GM12878 (cell line): ENCODE data around the gene LEP. TPM values are rescaled to one million over a fixed set of nuclear protein-coding genes. Genes with fewer than 3 reads are reported as not detected.

Source experiments
- ATAC-seq: fragments of 200-7000 bp; cut with Tn5 transposase; 3 replicates; pipeline ENCODE4 v1.9.1; 2020; ENCODE audit warnings: mild to moderate bottlenecking, moderate library complexity
- BruUV-seq: library from RNA; stranded (reverse); fragments of 400-500 nt; replicated peaks from 2 replicates; lab custom pipeline; 2021; lab: Mats Ljungman, UMichigan
- CTCF ChIA-PET: fragments of 300-600 bp; sonication (Branson Sonifier 250); formaldehyde crosslinking; extraction: SDS; loops from one replicate; lab custom pipeline; 2021; ENCODE audit warnings: inconsistent platforms; lab: Yijun Ruan, JAX
- POLR2A ChIA-PET: fragments of 350-600 bp; formaldehyde crosslinking; extraction: SDS; loops from one replicate; lab custom pipeline; 2021; ENCODE audit warnings: inconsistent platforms; lab: Charles Lee
- RAD21 ChIA-PET: fragments of 300-600 bp; sonication (Branson Sonifier 250); formaldehyde crosslinking; loops from one replicate; lab custom pipeline; 2023; ENCODE audit warnings: antibody characterized with exemption; ENCODE audit not compliant: unreplicated experiment; lab: Charles Lee
- SMC1A ChIA-PET: fragments of 300-600 bp; sonication (Branson Sonifier 250); formaldehyde crosslinking; loops from one replicate; lab custom pipeline; 2023; ENCODE audit not compliant: unreplicated experiment, uncharacterized antibody; lab: Charles Lee
- DNase-seq: peaks from one replicate; pipeline ENCODE4 v3.0.0-alpha.2; 2011; ENCODE audit warnings: low read depth, low spot score
- FAIRE-seq: peaks from 3 replicates; lab custom pipeline; 2011; peaks lifted over from hg19 to GRCh38; lab: Jason Lieb, UNC
- H2AFZ ChIP-seq: 2 replicates; pipeline ENCODE4 v1.6.0; 2011; ENCODE audit warnings: low read depth, low read length, control low read depth; ENCODE audit not compliant: control insufficient read depth
- H3K27ac ChIP-seq: 2 replicates; pipeline ENCODE4 v1.5.1; 2011; ENCODE audit warnings: control low read depth; ENCODE audit not compliant: control insufficient read depth, insufficient read depth
- H3K27me3 ChIP-seq, 2 experiments: replicated peaks in 1 of 2; 2 replicates each; pipeline versions ENCODE4 v1.6.0 to v1.6.1; 2011; ENCODE audit warnings: low read length in 1 of 2; ENCODE audit not compliant: control insufficient read depth in 2 of 2, insufficient read depth in 2 of 2
- H3K36me3 ChIP-seq, 2 experiments: 2 replicates each; pipeline ENCODE4 v1.5.1; 2011; ENCODE audit warnings: low read length in 1 of 2; ENCODE audit not compliant: control insufficient read depth in 2 of 2, insufficient read depth in 2 of 2
- H3K4me1 ChIP-seq: 2 replicates; pipeline ENCODE4 v1.6.1; 2011; ENCODE audit warnings: mild to moderate bottlenecking, low read length, moderate library complexity, mixed read lengths; ENCODE audit not compliant: control insufficient read depth, insufficient read depth
- H3K4me2 ChIP-seq: 2 replicates; pipeline ENCODE4 v1.6.0; 2011; ENCODE audit warnings: control low read depth; ENCODE audit not compliant: control insufficient read depth, insufficient read depth
- H3K4me3 ChIP-seq: fragments of 200-600 bp; sonication (generic); 2 replicates; pipeline ENCODE4 v1.5.1; 2016
- H3K79me2 ChIP-seq: 2 replicates; pipeline ENCODE4 v1.6.0; 2011; ENCODE audit warnings: low read length; ENCODE audit not compliant: control insufficient read depth, insufficient read depth
- H3K9ac ChIP-seq: 2 replicates; pipeline ENCODE4 v1.8.0; 2011; ENCODE audit warnings: low read length, control low read depth, mixed read lengths; ENCODE audit not compliant: control insufficient read depth, insufficient read depth
- H3K9me3 ChIP-seq: replicated peaks from 3 replicates; pipeline ENCODE4 v1.5.1; 2011; ENCODE audit warnings: mild to moderate bottlenecking, low read length; ENCODE audit not compliant: control insufficient read depth, insufficient read depth
- H4K20me1 ChIP-seq: 2 replicates; pipeline ENCODE4 v1.6.0; 2011; ENCODE audit not compliant: control insufficient read depth, insufficient read depth
- BMI1 ChIP-seq: fragments of 450-650 bp; IDR thresholded peaks from 2 replicates; pipeline ENCODE4 v1.6.1; 2016; ENCODE audit warnings: mild to moderate bottlenecking, moderate library complexity, borderline replicate concordance
- HDAC2 ChIP-seq: fragments of 200-600 bp; sonication (generic); IDR thresholded peaks from 2 replicates; pipeline ENCODE4 v1.6.1; 2017
- HDAC6 ChIP-seq: fragments of 200-600 bp; sonication (generic); IDR thresholded peaks from one replicate; pipeline ENCODE4 v1.8.0; 2017; ENCODE audit warnings: antibody characterized with exemption; ENCODE audit not compliant: unreplicated experiment
- IKZF2 ChIP-seq, 2 experiments: fragments of 450-650 bp; IDR thresholded peaks; 2 replicates each; pipeline ENCODE4 v1.6.1; 2017; ENCODE audit warnings: mild to moderate bottlenecking in 2 of 2, moderate library complexity in 2 of 2
- MYC ChIP-seq: IDR thresholded peaks from 2 replicates; pipeline ENCODE4 v1.6.1; 2011; ENCODE audit warnings: mild to moderate bottlenecking, low read length, moderate library complexity, inconsistent platforms; ENCODE audit not compliant: insufficient read depth, insufficient replicate concordance, insufficient read length, severe bottlenecking
- PAX5 ChIP-seq: IDR thresholded peaks from 2 replicates; pipeline ENCODE4 v1.6.1; 2011; ENCODE audit warnings: low read depth, low read length, borderline replicate concordance
- POLR2AphosphoS2 ChIP-seq: IDR thresholded peaks from 2 replicates; pipeline ENCODE4 v1.6.1; 2011; ENCODE audit warnings: low read depth, mild to moderate bottlenecking, low read length, improper control_type of control experiment, moderate library complexity
- RAD21 ChIP-seq: IDR thresholded peaks from 2 replicates; pipeline ENCODE4 v1.6.1; 2011; ENCODE audit warnings: mild to moderate bottlenecking, low read depth, low read length, moderate library complexity; ENCODE audit not compliant: insufficient read depth
- SMARCA5 ChIP-seq: fragments of 450-650 bp; IDR thresholded peaks from 2 replicates; pipeline ENCODE4 v1.6.1; 2017; ENCODE audit warnings: mild to moderate bottlenecking
- TARDBP ChIP-seq: IDR thresholded peaks from 2 replicates; pipeline ENCODE4 v1.6.1; 2016; ENCODE audit warnings: borderline replicate concordance
- WRNIP1 ChIP-seq: IDR thresholded peaks from 2 replicates; pipeline ENCODE4 v1.6.1; 2011; ENCODE audit warnings: low read depth, low read length, improper control_type of control experiment, borderline replicate concordance
- ZNF384 ChIP-seq: IDR thresholded peaks from 2 replicates; pipeline ENCODE4 v1.6.1; 2012; ENCODE audit warnings: low read depth, mild to moderate bottlenecking, low read length, improper control_type of control experiment, borderline replicate concordance
- ZZZ3 ChIP-seq: IDR thresholded peaks from 2 replicates; pipeline ENCODE4 v1.6.1; 2011; ENCODE audit warnings: low read depth; ENCODE audit not compliant: control insufficient read depth, insufficient read length
- WGBS: methylation state at CpG from one replicate; pipeline ENCODE4 v1.1.6; 2016; ENCODE audit warnings: low lambda C conversion rate; ENCODE audit not compliant: insufficient replicate concordance, insufficient coverage; ENCODE audit errors: missing lambda C conversion rate; 5-methylcytosine and 5-hydroxymethylcytosine counted together
- in situ Hi-C: fragments of 300-500 bp; cut with MboI; formaldehyde crosslinking; loops from 9 replicates; pipeline ENCODE4 v1.14.3; 2018; ENCODE audit warnings: mixed read lengths
- intact Hi-C: fragments of 100-400 bp; cut with micrococcal nuclease; formaldehyde crosslinking; loops from one replicate; pipeline ENCODE4 v1.14.2; 2022; ENCODE audit not compliant: unreplicated experiment
- polyA plus RNA-seq, 11 experiments: library from polyadenylated mRNA; depleted of rRNA in 4 of 11; unstranded in 6 of 11; stranded (reverse) in 5 of 11; fragments of >200 nt; fragmentation: Nextera tagmentation in 4 of 11; fragmentation: Illumina TruSeq in 1 of 11; extraction: Ambion mirVana in 4 of 11; extraction: Trizol in 1 of 11; gene quantifications; 1 replicate in 1 of 11; 2 replicates in 10 of 11; pipeline versions ENCODE4 v1.2.1 to v1.2.3, GENCODE V29; 2011 to 2016; ENCODE audit warnings: inconsistent platforms in 2 of 11, missing spikeins in 2 of 11, low read depth in 1 of 11
- total RNA-seq, 4 experiments: library from RNA; depleted of rRNA in 3 of 4; stranded (reverse); fragments of >200 nt in 3 of 4; fragmentation: Illumina TruSeq in 1 of 4; extraction: Trizol in 1 of 4; gene quantifications; 2 replicates each; pipeline versions ENCODE4 v1.2.1 to v1.2.3, GENCODE V29; 2013 to 2021
- TF ChIP-seq, protein P1 (sequence below): IDR thresholded peaks from 2 replicates; pipeline ENCODE4 v1.6.1; 2011; ENCODE audit warnings: borderline replicate concordance, low read depth, mild to moderate bottlenecking, moderate library complexity, mixed read lengths, low read length; ENCODE audit not compliant: insufficient read depth; ENCODE audit errors: extremely low read length
- TF ChIP-seq, protein P2 (sequence below): fragments of 450-650 bp; IDR thresholded peaks from 2 replicates; pipeline ENCODE4 v1.6.1; 2017; ENCODE audit warnings: mild to moderate bottlenecking, moderate library complexity
- TF ChIP-seq, protein P3 (sequence below): IDR thresholded peaks from 2 replicates; pipeline ENCODE4 v1.6.1; 2011; ENCODE audit warnings: low read depth, low read length, improper control_type of control experiment, borderline replicate concordance
- TF ChIP-seq, protein P4 (sequence below), 3 experiments: IDR thresholded peaks in 2 of 3; conservative IDR thresholded peaks in 1 of 3; 2 replicates each; pipeline ENCODE4 v1.5.1; 2011; ENCODE audit warnings: low read depth in 3 of 3, low read length in 3 of 3, mild to moderate bottlenecking in 3 of 3, control low read depth in 2 of 3, moderate library complexity in 2 of 3, inconsistent platforms in 1 of 3, mixed read lengths in 1 of 3; ENCODE audit not compliant: control insufficient read depth in 2 of 3, insufficient read depth in 1 of 3; ENCODE audit errors: extremely low read depth in 1 of 3

LEP gene
- total and polyA plus RNA-seq, 10 of the 15 experiments (the other 5 are each of a cell fraction or from before 2014, with no cell fraction given): not detected

DNA sequence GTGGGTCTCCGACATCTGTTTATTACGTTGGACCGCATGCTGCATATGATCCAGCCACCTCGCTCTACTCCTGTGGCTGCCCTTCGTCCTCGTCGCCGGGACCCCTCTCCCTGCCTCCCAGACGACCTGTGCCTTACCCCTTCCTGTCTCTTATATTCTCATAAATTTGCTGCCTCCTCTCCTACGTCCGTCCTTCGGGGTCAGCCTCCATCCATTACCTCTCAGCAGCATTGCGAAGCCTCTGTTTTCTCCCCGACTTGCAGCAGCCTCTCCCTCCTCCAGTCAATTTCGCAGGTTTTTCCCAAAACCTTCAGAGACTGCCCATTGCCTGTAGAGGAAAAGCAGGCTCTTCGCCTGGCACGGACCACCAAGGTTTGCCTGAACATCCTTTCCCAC, 39.4 kb upstream of the LEP start:
- Histone ChIP-seq H4K20me1 (no peaks in the 10 kb centered on the region), H3K4me3 (no peak overlapping the region), H2AFZ (no peak overlapping the region), H3K4me2 (no peak overlapping the region; the same call in 1 of the 2 replicates), H3K4me1 (no peaks in the 10 kb centered on the region), H3K9ac (no peak overlapping the region), H3K36me3 (no peaks in the 10 kb centered on the region), H3K27me3 (peaks cover 3 to 15% of the 10 kb centered on the region in 2 experiments), H3K9me3 (no peaks in the 10 kb centered on the region; the same call in 2 of the 3 replicates), H3K27ac (no peak overlapping the region), H3K79me2 (no peaks in the 10 kb centered on the region)
- ChIA-PET SMC1A (no interaction called here), POLR2A (no interaction called here), RAD21 (no interaction called here), CTCF (no interaction called here)
- BruUV-seq: no TSS peak
- FAIRE-seq (no peak), ATAC-seq (no peak), DNase-seq (no peak)
- WGBS: 20% methylated on average over 17 of the region's 17 CpGs
- intact Hi-C loops (no loop called here), in situ Hi-C loops (no loop called here)
- TF ChIP-seq, protein P1, sequence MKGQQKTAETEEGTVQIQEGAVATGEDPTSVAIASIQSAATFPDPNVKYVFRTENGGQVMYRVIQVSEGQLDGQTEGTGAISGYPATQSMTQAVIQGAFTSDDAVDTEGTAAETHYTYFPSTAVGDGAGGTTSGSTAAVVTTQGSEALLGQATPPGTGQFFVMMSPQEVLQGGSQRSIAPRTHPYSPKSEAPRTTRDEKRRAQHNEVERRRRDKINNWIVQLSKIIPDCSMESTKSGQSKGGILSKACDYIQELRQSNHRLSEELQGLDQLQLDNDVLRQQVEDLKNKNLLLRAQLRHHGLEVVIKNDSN: no peak
- no peak for TF ChIP-seq BMI1
- TF ChIP-seq IKZF2 (IDR thresholded peaks at IDR 0.05): no peak
- no peak for TF ChIP-seq WRNIP1
- no peak for TF ChIP-seq ZZZ3
- TF ChIP-seq, protein P2, sequence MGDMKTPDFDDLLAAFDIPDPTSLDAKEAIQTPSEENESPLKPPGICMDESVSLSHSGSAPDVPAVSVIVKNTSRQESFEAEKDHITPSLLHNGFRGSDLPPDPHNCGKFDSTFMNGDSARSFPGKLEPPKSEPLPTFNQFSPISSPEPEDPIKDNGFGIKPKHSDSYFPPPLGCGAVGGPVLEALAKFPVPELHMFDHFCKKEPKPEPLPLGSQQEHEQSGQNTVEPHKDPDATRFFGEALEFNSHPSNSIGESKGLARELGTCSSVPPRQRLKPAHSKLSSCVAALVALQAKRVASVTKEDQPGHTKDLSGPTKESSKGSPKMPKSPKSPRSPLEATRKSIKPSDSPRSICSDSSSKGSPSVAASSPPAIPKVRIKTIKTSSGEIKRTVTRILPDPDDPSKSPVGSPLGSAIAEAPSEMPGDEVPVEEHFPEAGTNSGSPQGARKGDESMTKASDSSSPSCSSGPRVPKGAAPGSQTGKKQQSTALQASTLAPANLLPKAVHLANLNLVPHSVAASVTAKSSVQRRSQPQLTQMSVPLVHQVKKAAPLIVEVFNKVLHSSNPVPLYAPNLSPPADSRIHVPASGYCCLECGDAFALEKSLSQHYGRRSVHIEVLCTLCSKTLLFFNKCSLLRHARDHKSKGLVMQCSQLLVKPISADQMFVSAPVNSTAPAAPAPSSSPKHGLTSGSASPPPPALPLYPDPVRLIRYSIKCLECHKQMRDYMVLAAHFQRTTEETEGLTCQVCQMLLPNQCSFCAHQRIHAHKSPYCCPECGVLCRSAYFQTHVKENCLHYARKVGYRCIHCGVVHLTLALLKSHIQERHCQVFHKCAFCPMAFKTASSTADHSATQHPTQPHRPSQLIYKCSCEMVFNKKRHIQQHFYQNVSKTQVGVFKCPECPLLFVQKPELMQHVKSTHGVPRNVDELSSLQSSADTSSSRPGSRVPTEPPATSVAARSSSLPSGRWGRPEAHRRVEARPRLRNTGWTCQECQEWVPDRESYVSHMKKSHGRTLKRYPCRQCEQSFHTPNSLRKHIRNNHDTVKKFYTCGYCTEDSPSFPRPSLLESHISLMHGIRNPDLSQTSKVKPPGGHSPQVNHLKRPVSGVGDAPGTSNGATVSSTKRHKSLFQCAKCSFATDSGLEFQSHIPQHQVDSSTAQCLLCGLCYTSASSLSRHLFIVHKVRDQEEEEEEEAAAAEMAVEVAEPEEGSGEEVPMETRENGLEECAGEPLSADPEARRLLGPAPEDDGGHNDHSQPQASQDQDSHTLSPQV: no peak
- no peak for TF ChIP-seq HDAC6
- TF ChIP-seq, protein P3, sequence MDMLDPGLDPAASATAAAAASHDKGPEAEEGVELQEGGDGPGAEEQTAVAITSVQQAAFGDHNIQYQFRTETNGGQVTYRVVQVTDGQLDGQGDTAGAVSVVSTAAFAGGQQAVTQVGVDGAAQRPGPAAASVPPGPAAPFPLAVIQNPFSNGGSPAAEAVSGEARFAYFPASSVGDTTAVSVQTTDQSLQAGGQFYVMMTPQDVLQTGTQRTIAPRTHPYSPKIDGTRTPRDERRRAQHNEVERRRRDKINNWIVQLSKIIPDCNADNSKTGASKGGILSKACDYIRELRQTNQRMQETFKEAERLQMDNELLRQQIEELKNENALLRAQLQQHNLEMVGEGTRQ: no peak
- no peak for TF ChIP-seq TARDBP
- TF ChIP-seq PAX5: no peak
- TF ChIP-seq RAD21: no peak
- TF ChIP-seq SMARCA5: no peak
- no peak for TF ChIP-seq ZNF384
- no peak for TF ChIP-seq HDAC2
- TF ChIP-seq, protein P4, sequence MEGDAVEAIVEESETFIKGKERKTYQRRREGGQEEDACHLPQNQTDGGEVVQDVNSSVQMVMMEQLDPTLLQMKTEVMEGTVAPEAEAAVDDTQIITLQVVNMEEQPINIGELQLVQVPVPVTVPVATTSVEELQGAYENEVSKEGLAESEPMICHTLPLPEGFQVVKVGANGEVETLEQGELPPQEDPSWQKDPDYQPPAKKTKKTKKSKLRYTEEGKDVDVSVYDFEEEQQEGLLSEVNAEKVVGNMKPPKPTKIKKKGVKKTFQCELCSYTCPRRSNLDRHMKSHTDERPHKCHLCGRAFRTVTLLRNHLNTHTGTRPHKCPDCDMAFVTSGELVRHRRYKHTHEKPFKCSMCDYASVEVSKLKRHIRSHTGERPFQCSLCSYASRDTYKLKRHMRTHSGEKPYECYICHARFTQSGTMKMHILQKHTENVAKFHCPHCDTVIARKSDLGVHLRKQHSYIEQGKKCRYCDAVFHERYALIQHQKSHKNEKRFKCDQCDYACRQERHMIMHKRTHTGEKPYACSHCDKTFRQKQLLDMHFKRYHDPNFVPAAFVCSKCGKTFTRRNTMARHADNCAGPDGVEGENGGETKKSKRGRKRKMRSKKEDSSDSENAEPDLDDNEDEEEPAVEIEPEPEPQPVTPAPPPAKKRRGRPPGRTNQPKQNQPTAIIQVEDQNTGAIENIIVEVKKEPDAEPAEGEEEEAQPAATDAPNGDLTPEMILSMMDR (IDR thresholded peaks at IDR 0.05 in 2 of 3, conservative IDR thresholded peaks at IDR 0.05 in 1 of 3; ENCODE audit: control insufficient read depth in 2 of 3, extremely low read depth in 1 of 3, insufficient read depth in 1 of 3, low read depth in 3 of 3, low read length in 3 of 3): no peak
- TF ChIP-seq POLR2AphosphoS2: no peak
- no peak for TF ChIP-seq MYC
